Type B pancreatic cell (in vitro differentiated cells): Measurements from ENCODE around the gene RAB21. TPM values are rescaled to one million over a fixed set of nuclear protein-coding genes. Genes with fewer than 3 reads are reported as not detected.

Experiments
- DNase-seq: peaks from one replicate; pipeline ENCODE4 v3.0.0; 2021; ENCODE audit warnings: mixed read lengths; ENCODE audit not compliant: unreplicated experiment; ENCODE audit errors: extremely low spot score
- H3K27ac Mint-ChIP-seq: 2 replicates; pipeline ENCODE4 v1.8.0; 2021; ENCODE audit warnings: mild to moderate bottlenecking, mixed read lengths
- H3K27me3 Mint-ChIP-seq: 2 replicates; pipeline ENCODE4 v1.8.0; 2021; ENCODE audit warnings: mixed read lengths
- H3K36me3 Mint-ChIP-seq: 2 replicates; pipeline ENCODE4 v1.8.0; 2021; ENCODE audit warnings: mixed read lengths
- H3K4me1 Mint-ChIP-seq: one replicate; pipeline ENCODE4 v1.8.0; 2021; ENCODE audit warnings: mixed read lengths; ENCODE audit not compliant: unreplicated experiment
- H3K4me3 Mint-ChIP-seq: 2 replicates; pipeline ENCODE4 v1.8.0; 2021; ENCODE audit warnings: mild to moderate bottlenecking, mixed read lengths
- H3K9me3 Mint-ChIP-seq: 2 replicates; pipeline ENCODE4 v1.8.0; 2021; ENCODE audit warnings: mixed read lengths
- CTCF ChIP-seq: fragments of 200-600 bp; sonication (generic); conservative IDR thresholded peaks from 2 replicates; pipeline ENCODE4 v1.5.0; 2021; ENCODE audit warnings: antibody characterized with exemption, mild to moderate bottlenecking
- long read RNA-seq: library from polyadenylated mRNA; unstranded; transcript quantifications from one replicate; pipeline ENCODE4 v2.0.0, GENCODE V29; 2020
- total RNA-seq: library from RNA; stranded (reverse); gene quantifications from 2 replicates; pipeline ENCODE4 v1.2.1, GENCODE V29; 2021; ENCODE audit warnings: low replicate concordance

Gene RAB21
- 53.8 and 59.7 TPM in 2 replicates for total RNA-seq
- long read RNA-seq, full-length matches to known transcripts = 1 of 6 reads
- long read RNA-seq, partial matches to known transcripts = 0 of 6 reads
- long read RNA-seq, other reads (novel, unspliced or antisense) = 5 of 6 reads

- peaks cover 29% of the 10 kb centered on the region for H3K27me3 Mint-ChIP-seq
- H3K9me3 Mint-ChIP-seq = no peaks in the 10 kb centered on the region
- peak within 1 kb of the TSS; percentile 96 for H3K4me3 Mint-ChIP-seq
Observed at GRCh38 chr12:71754461-71755145, at the start of gene RAB21. TSS of gene RAB21 (plus strand) at chr12:71754863. CDS start at chr12:71755130, 267 bp downstream.

GRCh38 chr12:71704920-71705319, 49.7 kb upstream of the RAB21 start:
- peak overlapping the region; percentile 59 for H3K27ac Mint-ChIP-seq
- no peak overlapping the region for H3K4me3 Mint-ChIP-seq
- no peaks in the 10 kb centered on the region for H3K4me1 Mint-ChIP-seq
- H3K9me3 Mint-ChIP-seq = no peaks in the 10 kb centered on the region
- H3K27me3 Mint-ChIP-seq = no peaks in the 10 kb centered on the region
- peaks cover 8% of the 10 kb centered on the region for H3K36me3 Mint-ChIP-seq
- DNase-seq = no peak
- TF ChIP-seq CTCF = no peak

More at GRCh38 chr12:71754461-71755145, at the start of gene RAB21:
- TF ChIP-seq CTCF = peak; percentile 62
- H3K4me1 Mint-ChIP-seq = peaks cover 19% of the 10 kb centered on the region
- H3K27ac Mint-ChIP-seq = peak within 1 kb of the TSS; percentile 96
- H3K36me3 Mint-ChIP-seq = peaks cover 28% of the 10 kb centered on the region
- DNase-seq = peak; percentile 97

GRCh38 chr12:71708658-71709057, 46.0 kb upstream of the RAB21 start:
- Mint-ChIP-seq H3K36me3 (peaks cover 5% of the 10 kb centered on the region), H3K27ac (no peak overlapping the region), H3K27me3 (no peaks in the 10 kb centered on the region), H3K9me3 (no peaks in the 10 kb centered on the region), H3K4me1 (no peaks in the 10 kb centered on the region), H3K4me3 (no peak overlapping the region)
- TF ChIP-seq CTCF = no peak
- no peak for DNase-seq

- Mint-ChIP-seq H3K27me3 (no peaks in the 10 kb centered on the region), H3K9me3 (no peaks in the 10 kb centered on the region), H3K27ac (no peak overlapping the region), H3K36me3 (peaks cover 5% of the 10 kb centered on the region), H3K4me1 (no peaks in the 10 kb centered on the region), H3K4me3 (no peak overlapping the region)
- no peak for TF ChIP-seq CTCF
- DNase-seq = no peak
Observed at GRCh38 chr12:71710276-71711125, 44.2 kb upstream of the RAB21 start.

- Mint-ChIP-seq H3K36me3 (no peaks in the 10 kb centered on the region), H3K27me3 (peaks cover 3% of the 10 kb centered on the region), H3K27ac (no peak overlapping the region), H3K9me3 (no peaks in the 10 kb centered on the region), H3K4me3 (no peak overlapping the region), H3K4me1 (no peaks in the 10 kb centered on the region)
- no peak for TF ChIP-seq CTCF
- DNase-seq = no peak
Observed at GRCh38 chr12:71718611-71719010, 36.1 kb upstream of the RAB21 start.
